Activated CD4-positive, alpha-beta T cell treated with anti-CD3 and anti-CD28 coated beads, Interleukin-2, Interleukin-4, amounts not matched to agents 100 ng/mL and 50 ng/mL, durations not matched to agents 16 hours and 8 hours (primary cell): ENCODE results near the gene LSM4.

Source experiments
- DNase-seq: peaks from one replicate; pipeline ENCODE4 v3.0.0-alpha.2; 2020; ENCODE audit warnings: low spot score

The LSM4 gene

DNA sequence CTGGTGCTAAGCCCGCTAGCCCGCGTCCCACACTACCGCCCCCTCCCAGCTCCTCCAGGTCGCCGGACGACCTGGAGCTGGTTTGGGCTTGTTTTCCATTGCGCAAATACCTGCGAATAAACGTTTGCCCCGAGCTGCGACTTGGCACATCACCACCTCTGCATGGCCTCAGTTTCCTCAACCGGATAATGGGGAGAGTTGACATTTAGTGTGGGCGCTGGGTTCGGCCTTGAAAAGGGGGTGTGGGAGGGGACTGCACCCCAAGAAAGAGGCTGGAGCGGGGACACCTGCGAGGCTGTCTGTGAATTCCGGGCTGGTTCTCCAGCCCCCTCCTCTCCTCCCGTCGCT is 30.4 kb downstream of the LSM4 start:
- DNase-seq: no peak

DNA sequence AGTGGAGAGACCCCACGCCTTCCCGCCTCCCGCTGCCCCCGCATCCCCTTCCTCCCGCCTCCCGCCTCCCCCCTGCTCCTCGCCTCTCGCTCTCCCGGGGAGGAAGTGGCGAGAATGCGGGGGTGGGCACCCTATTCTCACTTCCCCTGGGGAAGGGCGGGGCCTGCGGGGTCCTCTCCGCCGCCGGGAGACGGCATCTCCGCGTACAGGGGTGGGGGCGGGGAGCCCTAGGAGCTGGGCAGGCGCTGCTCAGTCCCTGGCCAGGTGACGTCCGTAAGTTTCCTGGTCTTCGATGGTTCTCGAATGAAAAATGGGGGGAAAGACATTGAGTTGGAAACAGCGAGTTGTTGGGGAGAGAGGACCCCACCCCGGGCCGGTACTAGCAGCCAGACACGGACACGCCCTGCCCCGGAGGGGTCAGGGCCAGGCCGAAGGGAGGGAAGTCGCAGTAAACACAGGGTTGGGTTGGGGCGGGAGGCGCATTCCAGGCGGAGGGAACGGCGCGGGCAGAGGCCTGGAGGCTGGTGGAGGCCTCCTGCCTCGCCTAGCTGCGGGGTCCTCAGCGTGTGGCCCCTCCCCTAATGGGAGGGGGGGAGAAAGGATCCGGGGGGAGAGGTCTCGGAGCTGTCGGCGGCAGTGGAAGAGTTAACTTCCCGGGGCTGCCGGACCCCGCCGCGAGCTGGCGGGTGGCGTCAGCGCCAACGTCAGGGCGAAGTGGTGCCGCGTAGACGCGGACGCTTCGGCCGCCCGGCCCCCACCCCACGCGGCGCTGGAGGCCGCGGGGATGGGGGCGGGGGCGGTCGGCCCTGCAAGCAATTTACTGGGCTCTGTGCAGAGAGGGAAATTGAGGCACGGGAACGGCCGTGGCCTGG is 31.1 kb downstream of the LSM4 start:
- DNase-seq: peak; percentile 91

GRCh38 chr19:18291019-18291524 is 31.8 kb downstream of the LSM4 start:
- DNase-seq: no peak

GRCh38 chr19:18290302-18291018 is 32.4 kb downstream of the LSM4 start:
- DNase-seq: peak; percentile 94

- DNase-seq: no peak
These were observed 33.2 kb downstream of the LSM4 start for GRCh38 chr19:18289471-18290301.

GRCh38 chr19:18287836-18288772 is 34.8 kb downstream of the LSM4 start:
- no peak for DNase-seq

GRCh38 chr19:18286973-18287635 is 35.8 kb downstream of the LSM4 start:
- no peak for DNase-seq

DNA sequence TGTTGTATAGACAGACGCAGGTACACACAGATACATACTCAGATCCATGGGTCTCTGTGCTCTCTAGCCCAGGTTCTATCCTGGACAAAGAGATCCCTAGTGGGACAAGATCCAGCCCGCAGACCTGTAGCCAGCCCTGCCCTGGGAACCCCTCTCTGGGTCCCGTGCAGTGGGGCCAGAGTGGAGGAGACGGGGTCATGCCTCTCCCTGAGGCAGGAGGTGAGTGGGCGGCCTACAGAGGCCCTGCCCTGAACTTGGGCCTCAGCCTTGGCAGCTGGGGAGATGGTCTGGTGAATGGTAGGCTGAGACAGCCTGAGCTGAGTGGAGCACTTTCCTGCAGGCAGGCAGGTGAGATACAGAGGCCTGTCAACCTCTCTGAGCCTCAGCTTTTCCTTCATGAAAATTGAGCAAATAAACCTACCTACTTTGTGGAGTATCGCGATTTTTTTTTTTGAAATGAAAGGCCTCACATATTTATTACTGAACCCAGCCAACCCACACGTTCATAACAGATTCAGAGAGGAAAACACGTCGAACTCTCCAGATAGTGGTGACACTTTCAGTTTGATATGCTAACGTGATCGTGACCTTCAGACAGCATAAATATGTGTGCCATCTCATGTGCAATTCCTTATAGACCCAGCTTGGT is 38.0 kb downstream of the LSM4 start:
- peak; percentile 45 for DNase-seq

GRCh38 chr19:18283338-18283737 is 39.5 kb downstream of the LSM4 start:
- no peak for DNase-seq

DNA sequence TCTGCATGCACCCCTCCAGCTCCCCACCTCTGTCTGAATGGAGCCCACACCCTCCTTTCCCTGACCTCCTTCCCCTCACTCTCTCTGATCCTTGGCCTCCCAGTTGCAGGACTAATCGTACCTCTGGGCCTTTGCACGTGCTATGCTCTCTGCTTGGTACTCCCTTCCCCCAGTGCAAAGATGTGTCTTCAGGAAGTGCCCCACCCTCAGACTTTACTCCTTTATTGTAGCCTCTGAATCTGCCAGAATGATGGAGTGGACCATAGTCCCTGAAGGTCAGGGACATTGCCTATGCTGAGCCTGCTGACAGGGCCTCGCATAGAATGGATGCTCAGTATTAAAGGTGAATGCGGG is 40.1 kb downstream of the LSM4 start:
- peak; percentile 58 for DNase-seq

- no peak for DNase-seq
These were observed 40.7 kb downstream of the LSM4 start for GRCh38 chr19:18282021-18282787.

DNA sequence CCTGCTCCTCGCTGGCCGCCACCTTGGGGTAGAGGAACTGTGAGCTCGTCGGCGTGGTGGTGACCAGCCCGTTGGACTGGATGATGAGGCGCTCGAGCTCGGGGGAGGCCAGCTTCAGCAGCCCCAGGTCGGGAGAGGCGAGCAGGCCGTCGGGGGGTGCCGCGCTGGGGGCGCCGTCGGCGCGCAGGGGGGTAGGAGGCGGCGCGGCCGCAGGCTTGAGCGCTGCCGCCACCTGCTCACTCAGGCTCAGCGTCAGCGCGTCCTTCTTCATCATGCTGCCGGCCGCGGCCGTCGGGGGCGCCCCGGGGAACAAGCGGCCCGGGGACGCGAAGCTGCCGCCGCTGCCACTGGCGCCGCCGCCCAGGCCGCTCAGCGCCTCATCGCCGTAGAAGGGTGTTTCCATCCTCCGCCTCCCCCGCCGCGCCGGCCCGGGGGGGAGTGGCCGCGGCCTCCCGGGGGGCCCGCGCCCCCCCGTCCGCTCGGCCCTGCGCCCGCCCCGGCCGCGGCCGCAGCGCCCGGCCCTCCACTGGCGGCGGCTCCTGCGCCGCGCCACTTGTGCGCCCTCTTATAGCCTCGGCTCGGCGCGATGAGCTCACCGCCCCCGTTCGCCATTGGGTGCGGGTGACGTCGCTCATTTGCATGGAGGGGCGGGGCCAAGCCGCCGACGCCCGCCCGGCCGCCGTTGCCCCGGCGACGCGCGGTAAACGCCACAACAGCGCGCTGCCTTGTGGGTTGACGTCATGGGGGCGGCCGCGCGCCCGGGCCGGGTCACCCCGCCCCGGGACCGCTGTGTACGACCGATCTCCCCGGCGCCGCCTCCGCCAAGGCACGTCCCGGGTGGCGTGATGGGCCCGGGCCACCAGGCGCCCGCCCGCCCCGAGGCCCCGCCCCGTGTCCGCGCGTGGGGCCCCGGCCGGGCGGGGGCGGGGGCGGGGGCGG is 41.5 kb downstream of the LSM4 start, which contains the start of gene JUND:
JUND (minus strand) TSS at position 541 of the 939 bp plus-strand sequence; CDS start at position 403, 138 bp downstream.
- DNase-seq: peak; percentile 98

- DNase-seq: peak; percentile 75
These were observed 42.4 kb downstream of the LSM4 start for GRCh38 chr19:18280247-18281081.

DNA sequence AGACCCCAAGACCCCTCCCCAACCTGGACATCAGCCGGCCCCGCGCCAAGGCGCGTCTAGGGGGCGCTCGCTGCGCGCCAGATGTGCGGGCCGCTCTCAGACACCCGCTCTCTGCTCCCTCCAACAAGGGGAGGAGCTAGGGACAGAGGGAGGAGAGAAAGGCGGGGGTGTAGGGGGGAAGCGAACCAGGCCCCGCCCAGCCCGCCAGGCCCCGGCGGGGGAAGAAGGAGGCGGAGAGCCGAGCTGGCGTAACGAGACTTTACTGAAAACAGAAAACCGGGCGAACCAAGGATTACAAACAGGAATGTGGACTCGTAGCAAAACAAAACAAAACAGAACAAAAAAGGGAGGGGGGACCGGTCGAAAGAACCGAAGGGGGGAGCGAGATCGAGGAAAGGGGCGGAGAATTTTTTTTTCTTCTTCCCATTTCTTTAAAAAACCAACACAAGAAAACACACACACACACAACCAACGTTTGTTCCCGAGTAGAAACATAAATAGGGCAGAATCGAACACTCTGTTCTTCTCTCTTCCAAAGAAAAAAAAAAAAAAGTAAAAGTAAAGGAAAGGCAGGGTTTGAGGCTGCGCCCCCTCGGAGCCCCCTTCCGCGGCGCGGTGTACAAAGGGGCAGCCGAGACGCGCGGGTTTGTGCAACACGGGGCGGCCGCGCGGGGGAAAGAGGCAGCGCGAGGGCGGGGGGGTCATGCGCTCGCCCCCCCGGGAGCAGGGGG is 43.2 kb downstream of the LSM4 start:
- DNase-seq: peak; percentile 93

GRCh38 chr19:18279266-18279515 is 43.7 kb downstream of the LSM4 start:
- DNase-seq: no peak

DNA sequence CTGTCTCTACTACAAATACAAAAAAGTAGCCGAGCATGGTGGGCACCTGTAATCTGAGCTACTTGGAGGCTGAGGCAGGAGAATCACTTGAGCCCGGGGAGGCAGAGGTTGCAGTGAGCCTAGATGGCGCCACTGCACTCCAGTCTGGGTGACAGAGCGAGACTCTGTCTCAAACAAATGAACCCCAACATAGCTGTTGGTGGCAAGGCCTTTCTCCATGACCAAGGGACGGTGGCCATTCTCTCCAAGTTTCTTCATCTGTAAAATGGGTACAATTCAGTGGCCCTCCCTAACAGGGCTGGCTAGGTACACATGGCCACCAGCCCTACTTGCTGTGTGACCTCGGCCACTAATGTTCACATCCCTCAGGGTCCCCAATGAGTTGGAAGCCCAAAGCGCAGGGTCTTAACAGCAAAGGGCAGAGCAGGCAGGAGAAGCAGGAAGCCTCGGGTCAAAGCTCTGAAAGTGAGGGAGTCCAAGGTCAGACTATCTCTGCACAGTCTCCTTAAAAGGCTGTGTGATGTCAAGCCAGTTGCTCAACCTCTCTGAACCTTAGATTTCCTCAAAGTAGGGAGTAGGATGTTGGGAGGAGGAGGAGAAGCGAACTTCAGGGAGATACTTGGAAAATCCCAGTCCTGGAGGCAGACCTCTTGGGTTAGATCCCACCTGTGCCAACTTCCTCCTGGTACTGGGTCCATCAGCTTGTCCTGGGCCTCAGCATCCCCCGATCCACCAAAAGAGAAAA is 44.2 kb downstream of the LSM4 start:
- peak; percentile 50 for DNase-seq
